ENCODE results near the gene AACS.

AACS gene

DNA sequence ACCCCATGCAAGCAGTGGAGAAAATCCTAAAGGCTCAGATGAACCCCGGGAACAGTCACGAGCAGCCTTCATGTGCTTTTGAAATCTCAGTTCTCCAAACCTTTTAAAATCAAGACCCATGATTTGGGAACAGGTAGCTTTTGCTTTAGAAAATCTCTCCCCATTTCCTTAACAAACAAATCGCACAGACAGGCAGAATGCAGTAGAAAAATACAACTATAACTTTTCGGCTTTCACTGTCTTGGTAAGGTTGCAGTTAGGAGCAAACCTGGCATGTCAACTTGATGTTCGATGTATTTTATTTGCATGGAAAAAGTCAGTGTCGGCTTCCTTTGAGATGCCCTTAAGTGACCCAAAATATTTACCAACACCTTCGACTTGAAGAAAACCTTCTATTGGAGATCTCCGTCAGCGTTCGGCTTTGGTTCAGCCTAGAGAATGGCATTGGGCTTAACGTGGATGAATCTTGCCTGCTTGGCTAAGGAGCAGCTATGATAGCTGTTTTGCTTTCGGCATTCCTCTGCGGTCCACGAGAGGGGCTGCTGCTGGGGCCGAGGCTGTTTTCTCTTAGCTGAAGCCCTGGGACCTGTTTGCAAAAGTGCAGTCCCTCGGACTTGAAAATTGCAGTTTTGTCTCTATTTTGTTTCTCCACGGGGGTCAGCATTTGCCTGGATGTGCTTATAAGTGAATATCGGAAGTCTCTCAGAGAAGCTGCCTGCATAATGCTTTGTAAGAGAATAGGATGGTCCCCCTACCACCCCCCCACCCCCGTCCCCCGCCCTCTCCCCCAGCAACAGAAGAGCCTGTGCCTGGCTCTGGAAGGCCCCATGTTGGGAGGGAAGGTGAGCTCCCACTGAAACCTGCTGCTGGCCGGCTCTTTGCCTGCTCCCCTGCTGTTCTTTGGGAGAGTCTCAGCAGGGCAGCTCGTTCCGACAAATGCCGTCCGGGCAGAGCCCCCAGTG is 122.8 kb downstream of the AACS start:
- no peak for DNase-seq

DNA sequence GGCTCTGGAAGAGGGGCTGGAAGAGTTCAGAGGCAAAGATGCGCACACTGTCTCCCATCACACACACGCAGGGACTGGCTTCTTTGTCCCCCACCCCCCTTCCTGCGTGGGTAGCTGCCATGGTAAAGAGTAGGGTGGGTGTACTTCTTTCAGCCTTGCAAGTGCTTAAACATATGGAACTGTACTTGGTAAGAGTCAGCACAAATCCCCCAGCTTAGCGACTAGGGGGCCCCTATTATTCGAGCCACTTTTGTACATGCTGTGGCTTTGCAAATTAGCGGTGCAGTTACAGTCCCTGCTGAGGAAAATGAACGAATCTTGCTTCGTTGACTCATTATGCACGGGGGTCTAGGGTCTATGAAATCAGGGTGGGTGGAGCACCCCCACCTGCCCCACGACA is 123.8 kb downstream of the AACS start:
- DNase-seq: no peak

DNA sequence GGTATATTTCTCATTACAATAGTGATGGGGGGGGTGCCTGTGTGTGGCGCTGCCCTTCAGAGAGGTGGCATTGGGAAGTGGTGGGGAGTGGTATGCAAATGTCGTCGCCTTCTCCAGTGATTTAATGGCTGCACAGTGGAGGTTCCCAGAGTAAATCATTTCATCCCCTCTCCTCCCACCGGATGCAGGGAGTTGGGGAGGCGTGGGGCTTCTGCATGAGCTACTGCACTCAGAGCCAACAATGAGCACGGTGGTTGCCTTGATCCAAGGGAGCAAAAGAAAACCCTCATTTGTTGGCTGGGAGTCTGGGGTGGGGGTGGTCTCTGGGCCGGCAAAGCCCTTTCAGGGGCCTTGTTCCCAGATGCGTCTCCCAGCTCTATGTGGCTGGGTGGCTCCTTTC is 124.3 kb downstream of the AACS start:
- DNase-seq: no peak

DNA sequence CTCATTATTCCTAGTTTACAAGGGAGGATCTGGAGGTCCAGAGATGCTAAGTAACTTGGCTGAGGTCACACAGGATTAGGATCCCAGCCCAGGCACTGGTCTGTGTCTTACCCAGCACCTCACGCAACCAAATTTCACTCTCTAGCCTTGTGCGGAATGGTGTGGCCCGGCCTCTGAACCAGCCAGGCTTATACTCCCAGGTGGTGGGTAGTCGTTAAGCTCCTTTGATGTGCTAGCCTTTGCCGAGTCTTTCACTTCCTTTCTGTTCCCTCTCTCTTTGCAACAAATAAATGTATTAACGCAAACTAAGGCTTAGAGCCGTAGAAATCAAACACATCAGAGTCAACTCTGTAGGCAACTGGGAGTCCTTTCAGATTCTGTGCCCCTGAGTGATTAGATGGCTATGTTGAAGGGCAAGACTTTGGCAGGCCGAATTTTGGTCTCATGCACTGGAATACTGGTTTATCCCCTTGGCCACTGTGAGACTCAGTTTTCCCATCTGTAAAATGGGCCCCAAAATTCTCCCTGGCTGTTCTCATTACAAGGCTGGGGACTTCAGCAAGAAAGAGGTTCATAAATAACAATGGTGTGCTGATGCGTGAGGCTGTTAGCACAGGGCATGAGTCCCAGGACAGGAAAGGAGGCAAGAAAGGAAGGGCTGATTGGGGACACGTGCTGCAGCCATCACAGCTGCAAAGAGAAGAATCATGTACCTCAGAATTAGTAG is 126.3 kb downstream of the AACS start:
- DNase-seq: no peak

DNA sequence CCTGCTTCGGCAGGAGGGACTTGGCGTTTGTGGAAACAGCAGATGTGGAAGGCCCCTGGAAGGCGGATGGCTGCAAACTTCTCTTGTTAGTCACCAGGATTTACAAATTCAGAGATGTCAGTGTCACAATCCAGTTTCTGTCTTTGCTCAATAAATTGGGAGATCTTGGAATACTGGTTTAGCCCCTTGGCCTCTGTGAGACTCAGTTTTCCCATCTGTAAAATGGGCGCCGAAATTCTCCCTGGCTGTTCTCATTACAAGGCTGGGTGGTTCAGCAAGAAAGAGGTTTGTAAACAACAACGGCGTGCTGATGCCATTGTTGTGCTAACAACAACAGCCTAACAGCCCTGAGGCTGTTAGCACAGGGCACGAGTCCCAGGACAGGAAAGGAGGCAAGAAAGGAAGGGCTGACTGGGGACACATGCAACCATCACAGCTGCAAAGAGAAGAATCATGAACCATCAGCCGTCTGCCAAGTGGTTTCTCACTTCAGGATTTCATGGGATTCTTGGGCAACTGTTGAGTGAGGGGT is 127.5 kb downstream of the AACS start:
- DNase-seq: no peak
